Raji (cell line): ENCODE results near the gene FOXP1.

ENCODE experiments used
- POLR2A ChIP-seq: IDR thresholded peaks from 2 replicates; pipeline ENCODE4 v1.6.1; 2011; ENCODE audit warnings: low read depth, low read length, control low read depth; ENCODE audit not compliant: insufficient read depth

The FOXP1 gene

GRCh38 chr3:70999730-71000129, 583.8 kb downstream of the FOXP1 start:
- no peak for TF ChIP-seq POLR2A

- TF ChIP-seq POLR2A: no peak
Measured at GRCh38 chr3:70996082-70996481, 587.4 kb downstream of the FOXP1 start.

GRCh38 chr3:70994644-70995043, 588.9 kb downstream of the FOXP1 start:
- no peak for TF ChIP-seq POLR2A

DNA sequence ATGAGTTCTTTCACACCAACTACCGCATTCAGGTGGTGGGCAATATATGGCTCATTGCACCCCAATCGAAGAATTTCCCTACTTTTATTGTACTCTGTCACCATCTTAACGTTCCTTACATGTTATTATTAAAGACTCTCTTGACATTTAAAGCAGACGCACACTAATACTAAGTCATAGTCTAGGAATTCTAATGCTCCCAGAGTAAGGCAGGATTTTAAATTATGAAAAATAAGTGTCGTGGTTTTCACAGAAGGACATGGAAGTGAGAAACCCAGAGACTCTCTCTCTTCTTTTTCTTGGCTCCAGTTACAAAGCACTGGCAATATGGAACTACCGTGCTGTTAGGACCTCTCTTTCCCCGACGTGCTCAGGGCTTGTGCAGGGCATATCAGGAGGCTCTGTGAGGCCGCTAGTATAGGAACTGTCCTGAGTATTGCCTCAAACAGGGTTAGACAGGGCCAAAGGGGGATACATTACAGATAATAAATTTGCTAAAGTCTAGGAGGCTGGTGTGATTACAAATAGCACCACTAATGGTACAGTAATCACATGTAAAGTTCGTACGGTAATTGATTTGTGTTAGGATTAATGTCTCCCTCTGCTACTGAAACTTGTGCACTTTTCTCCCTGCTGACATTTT, 590.8 kb downstream of the FOXP1 start:
- TF ChIP-seq POLR2A: no peak

DNA sequence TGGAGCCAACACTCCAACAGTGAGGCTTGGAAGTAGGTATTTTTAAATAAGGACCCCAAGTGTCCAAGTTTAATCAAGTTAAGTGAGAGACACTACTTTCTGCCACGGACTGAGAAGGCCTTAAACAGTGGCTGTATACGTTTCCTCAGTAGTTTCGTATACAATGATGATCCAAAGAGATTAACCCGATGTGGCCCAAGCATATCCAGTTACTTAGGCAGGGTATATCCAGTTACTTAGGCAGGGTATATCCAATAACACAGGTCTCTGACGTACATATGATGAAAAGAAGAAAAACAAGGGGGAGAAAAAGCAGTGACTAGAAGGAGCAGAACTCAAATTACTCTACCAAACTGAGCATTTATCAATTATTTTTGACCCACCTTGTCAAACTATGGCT, 591.4 kb downstream of the FOXP1 start:
- TF ChIP-seq POLR2A: no peak

GRCh38 chr3:70990723-70991122, 592.8 kb downstream of the FOXP1 start:
- no peak for TF ChIP-seq POLR2A

DNA sequence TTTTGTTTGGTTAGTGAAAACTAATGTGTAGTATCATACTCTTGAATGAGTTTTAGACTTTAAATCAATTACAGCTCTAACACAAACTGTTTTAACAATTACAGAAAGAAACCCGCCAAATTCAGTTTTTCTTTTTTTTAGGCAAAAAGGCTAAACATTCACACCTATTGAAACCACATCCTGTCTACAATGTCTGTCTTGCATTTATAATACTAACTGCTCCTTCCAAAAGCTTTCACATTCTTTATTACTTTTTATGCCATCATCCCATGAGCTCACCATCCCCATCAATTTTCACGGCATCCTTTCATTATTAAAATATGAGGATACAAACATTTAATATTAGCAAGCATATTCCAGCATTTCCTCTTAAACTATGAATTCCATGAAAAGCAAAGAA, 593.3 kb downstream of the FOXP1 start:
- no peak for TF ChIP-seq POLR2A

DNA sequence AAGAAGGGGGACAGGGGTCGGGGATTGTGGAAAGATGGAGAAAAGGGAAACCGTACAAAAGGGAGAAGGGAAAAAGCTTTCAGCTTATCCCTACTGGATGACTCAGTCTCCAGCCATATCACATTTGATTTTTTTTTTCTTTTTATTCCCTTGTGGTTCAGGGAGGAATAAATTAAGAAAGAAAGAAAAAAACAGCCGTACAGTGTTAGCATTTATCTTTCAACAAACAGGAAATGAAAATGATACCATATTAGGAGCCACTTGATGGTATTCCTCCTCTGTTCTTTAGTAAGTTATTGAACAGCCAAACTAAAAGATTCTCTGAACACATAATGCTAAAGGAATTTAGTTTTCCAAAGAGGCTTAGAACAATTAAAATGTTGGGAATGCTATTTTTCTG, 594.4 kb downstream of the FOXP1 start:
- no peak for TF ChIP-seq POLR2A

- no peak for TF ChIP-seq POLR2A
Measured at GRCh38 chr3:70988111-70988510, 595.4 kb downstream of the FOXP1 start.

DNA sequence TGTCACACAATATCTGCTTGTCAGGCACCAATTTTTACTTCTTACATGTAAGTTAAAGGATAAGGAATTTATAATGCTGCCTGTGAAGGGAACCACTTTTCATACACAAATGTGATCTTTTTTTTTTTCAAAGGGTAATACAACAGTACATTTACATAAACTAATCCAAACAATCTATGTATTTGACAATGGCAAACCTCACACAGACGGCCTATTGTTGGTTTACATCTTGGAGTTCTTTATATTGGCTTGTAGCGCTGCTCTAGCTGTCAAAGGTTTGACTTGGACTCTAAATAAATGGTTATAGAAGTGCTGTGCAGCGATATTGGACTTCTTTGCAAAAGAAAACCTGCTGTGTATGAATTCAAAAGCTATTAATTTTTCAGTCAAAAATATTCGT, 598.0 kb downstream of the FOXP1 start:
- TF ChIP-seq POLR2A: no peak

- no peak for TF ChIP-seq POLR2A
Measured at GRCh38 chr3:70984776-70985482, 598.6 kb downstream of the FOXP1 start.

DNA sequence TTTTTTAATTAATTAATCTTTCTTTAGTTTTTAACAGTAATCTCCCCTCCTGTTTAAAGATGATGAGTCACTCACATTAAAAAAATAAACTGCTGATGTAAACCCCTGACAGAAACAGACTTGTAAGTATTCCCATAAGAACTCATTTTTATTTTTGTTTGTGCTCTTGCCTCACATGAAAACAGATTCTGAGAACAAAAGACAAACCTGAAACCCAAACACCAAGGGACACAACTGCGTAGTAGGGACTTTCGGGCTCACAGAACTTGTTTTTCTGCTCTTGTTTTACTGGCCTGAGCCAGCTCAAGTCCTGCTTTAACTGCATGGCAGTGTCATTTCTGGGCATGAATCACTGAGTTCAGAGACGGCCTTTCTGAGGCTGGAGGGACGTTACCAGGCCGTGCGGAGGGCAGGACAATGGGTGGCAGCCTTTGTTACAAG, 600.8 kb downstream of the FOXP1 start:
- no peak for TF ChIP-seq POLR2A

DNA sequence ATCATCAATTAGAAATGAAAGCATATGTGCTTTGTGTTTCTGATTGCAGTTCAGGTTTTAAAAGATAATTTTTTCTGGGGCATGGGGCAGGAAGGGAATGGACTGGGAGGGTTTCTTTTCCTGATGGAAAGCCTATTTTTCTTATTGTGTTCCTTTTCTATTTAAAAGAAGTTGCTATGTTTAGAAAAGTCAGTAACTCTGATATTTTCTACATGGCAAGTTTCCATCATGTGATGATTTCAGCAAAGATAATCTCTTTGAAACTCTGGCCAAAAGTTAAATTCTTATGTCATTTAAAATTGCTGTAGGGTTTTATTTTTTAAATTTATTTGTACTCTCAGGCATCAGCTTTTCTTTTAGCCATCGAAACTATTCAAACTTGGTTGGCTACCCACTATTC, 601.2 kb downstream of the FOXP1 start:
- TF ChIP-seq POLR2A: no peak

DNA sequence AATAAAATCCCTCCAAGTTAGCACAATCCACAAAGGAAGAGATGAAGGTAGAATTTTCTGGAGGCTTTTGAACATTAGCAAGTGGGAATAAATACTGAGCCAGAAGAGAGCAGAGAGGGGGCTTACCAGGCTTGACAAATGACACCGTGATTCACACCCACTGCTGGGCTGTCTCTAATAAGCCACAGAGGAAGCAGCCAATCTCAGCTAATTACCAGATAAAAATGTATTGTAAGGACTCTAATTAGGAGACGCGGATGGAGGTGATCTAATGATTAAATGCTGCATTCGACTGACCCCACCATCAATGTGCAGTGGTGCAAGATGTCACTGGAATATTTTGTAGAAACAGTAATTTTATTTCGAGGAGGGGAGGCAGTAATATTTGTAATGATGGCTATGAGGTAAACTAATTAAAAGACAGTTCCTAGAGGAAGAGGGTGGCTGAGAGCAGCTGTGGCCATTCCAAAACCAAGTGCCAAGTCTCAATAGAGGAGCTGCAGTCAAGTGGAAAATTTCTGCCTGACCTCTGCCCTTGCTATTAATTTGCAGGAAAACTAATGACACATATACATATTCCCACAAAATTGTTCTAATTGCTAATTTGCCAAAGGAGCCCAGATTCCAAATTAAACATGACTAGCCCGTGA, 602.2 kb downstream of the FOXP1 start:
- no peak for TF ChIP-seq POLR2A

- no peak for TF ChIP-seq POLR2A
Measured at GRCh38 chr3:70980646-70981170, 602.8 kb downstream of the FOXP1 start.
